Measurements from ENCODE around the gene C19orf25. TPM values are rescaled to one million over a fixed set of nuclear protein-coding genes. Genes with fewer than 3 reads are reported as not detected.

The C19orf25 gene
- total RNA-seq, 4 donors from 2014 or later, result 35.5 to 68.5 (median 61.9) TPM

GRCh38 chr19:1456121-1456900, 22.7 kb downstream of the C19orf25 start:
- TF ChIP-seq CTCF (IDR thresholded peaks at IDR 0.05) (no peak), POLR2A (IDR thresholded peaks at IDR 0.05) (no peak)

DNA sequence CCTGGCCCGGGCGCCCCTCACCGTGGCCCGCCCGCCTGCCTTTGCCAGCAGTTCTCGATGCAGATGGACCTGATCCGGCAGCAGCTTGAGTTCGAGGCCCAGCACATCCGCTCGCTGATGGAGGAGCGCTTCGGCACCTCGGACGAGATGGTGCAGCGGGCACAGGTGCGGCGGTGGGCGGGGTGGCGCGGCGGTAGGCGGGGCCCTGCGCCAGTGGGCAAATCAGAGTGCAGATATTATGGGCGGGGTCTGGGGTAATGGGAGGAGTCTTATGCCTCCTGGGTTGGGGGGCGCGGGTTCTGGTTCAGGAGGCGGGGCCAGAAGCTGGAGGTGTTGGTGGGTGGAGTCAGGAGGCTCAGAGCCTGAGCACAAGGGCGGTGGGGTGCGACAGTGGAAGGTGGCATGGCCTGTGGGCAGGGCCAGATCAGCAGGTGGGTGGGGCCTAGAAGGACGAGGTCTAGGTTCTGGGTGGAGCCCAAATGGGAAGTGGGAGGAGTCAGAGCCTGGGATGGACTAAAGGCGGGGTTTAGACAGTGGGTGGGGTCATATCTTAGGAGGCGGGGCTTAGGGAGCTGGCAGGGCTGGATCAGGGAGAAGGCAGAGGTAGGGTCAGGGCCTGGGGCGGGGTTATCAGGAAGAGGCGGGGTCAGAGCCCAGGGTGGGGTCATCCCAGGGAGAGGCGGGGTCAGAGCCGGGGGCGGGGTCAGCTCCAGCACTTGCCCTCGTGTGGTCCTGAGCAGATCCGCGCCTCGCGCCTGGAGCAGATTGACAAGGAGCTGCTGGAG, 23.5 kb downstream of the C19orf25 start:
- TF ChIP-seq CTCF (IDR thresholded peaks at IDR 0.05) (no peak), POLR2A (IDR thresholded peaks at IDR 0.05) (no peak)
- peaks cover 0 to 57% of the 10 kb centered on the region in 2 donors for H3K27me3 ChIP-seq

More at GRCh38 chr19:1456121-1456900, 22.7 kb downstream of the C19orf25 start:
- Histone ChIP-seq H3K27ac (no peak overlapping the region), H3K4me1 (peaks cover 0 to 23% (median 9%) of the 10 kb centered on the region in 4 donors), H3K4me3 (no peak overlapping the region), H3K36me3 (no peaks in the 10 kb centered on the region), H3K27me3 (peaks cover 0 to 51% of the 10 kb centered on the region in 2 donors), H3K9me3 (peaks cover 0 to 6% (median 0%) of the 10 kb centered on the region in 4 donors)
- DNase-seq, result no peak

DNA sequence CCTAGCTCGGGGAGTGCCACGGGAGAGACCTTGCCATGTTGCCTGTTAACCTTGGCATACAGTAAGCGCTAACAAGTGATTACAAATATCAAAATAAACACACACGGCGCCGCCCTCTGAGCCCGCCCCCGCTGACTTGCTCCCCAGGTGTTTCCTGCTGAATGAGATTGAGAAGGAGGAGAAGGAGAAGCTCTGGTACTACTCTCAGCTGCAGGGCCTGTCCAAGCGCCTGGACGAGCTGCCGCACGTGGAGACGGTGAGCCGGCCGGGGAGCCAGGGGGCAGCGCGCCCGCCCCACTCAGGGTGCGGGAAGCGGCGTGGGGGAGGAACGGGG, 24.0 kb downstream of the C19orf25 start:
- H3K4me3 ChIP-seq, result peak overlapping the region in 2 of 4 donors; percentile 6 to 8
- H3K4me1 ChIP-seq, result peaks cover 0 to 23% (median 10%) of the 10 kb centered on the region in 4 donors
- TF ChIP-seq CTCF (IDR thresholded peaks at IDR 0.05), result no peak
- no peak for TF ChIP-seq POLR2A (IDR thresholded peaks at IDR 0.05)
- peaks cover 0 to 6% (median 0%) of the 10 kb centered on the region in 4 donors for H3K9me3 ChIP-seq
- peaks cover 0 to 63% of the 10 kb centered on the region in 2 donors for H3K27me3 ChIP-seq
- H3K36me3 ChIP-seq, result no peaks in the 10 kb centered on the region
- H3K27ac ChIP-seq, result no peak overlapping the region
- peak in 2 of 3 donors; percentile 39 to 65 for DNase-seq

More for the DNA sequence above, 23.5 kb downstream of the C19orf25 start:
- H3K4me1 ChIP-seq, result peaks cover 0 to 23% (median 9%) of the 10 kb centered on the region in 4 donors
- no peaks in the 10 kb centered on the region for H3K36me3 ChIP-seq
- peaks cover 0 to 6% (median 0%) of the 10 kb centered on the region in 4 donors for H3K9me3 ChIP-seq
- H3K27ac ChIP-seq, result no peak overlapping the region
- H3K4me3 ChIP-seq, result peak overlapping the region in 2 of 4 donors; percentile 6 to 8
- peak; percentile 22 to 92 (median 85) for DNase-seq

GRCh38 chr19:1453525-1454364, 25.3 kb downstream of the C19orf25 start:
- Histone ChIP-seq H3K9me3 (peaks cover 0 to 6% (median 0%) of the 10 kb centered on the region in 4 donors), H3K27ac (no peak overlapping the region), H3K4me1 (peaks cover 0 to 23% (median 13%) of the 10 kb centered on the region in 4 donors), H3K36me3 (no peaks in the 10 kb centered on the region), H3K27me3 (peaks cover 0 to 73% of the 10 kb centered on the region in 2 donors), H3K4me3 (no peak overlapping the region)
- DNase-seq, result no peak
- no peak for TF ChIP-seq CTCF (IDR thresholded peaks at IDR 0.05)

Measured in Peyer's patch (tissue), 4 donors.